ENCODE results near the gene CLDN6. TPM values are rescaled to one million over a fixed set of nuclear protein-coding genes. Genes with fewer than 3 reads are reported as not detected.

The CLDN6 gene
- total and polyA plus RNA-seq, 2 of the 13 experiments (the other 11 are each of a cell fraction or from before 2014, with no cell fraction given): 5.9 to 7.6 TPM

- TF ChIP-seq MNT (IDR thresholded peaks at IDR 0.05): no peak
- TF ChIP-seq KDM6A (CRISPR knock-in tag; IDR thresholded peaks at IDR 0.05; ENCODE audit: low read depth): no peak
- TF ChIP-seq FOSL2 (CRISPR knock-in tag; IDR thresholded peaks at IDR 0.05): peak; percentile 43; the same call in 1 of the 2 replicates
- TF ChIP-seq ZNF33B (CRISPR knock-in tag; IDR thresholded peaks at IDR 0.05): no peak
- no peak for TF ChIP-seq ZNF570 (CRISPR knock-in tag; IDR thresholded peaks at IDR 0.05; ENCODE audit: borderline replicate concordance)
- TF ChIP-seq YEATS2 (CRISPR knock-in tag; IDR thresholded peaks at IDR 0.05; ENCODE audit: borderline replicate concordance): 0 out of 2 replicates have a peak, but pooled peaks have one; percentile 31
- TF ChIP-seq HNF4A (CRISPR knock-in tag; IDR thresholded peaks at IDR 0.05): no peak
- TF ChIP-seq PRDM10 (CRISPR knock-in tag; IDR thresholded peaks at IDR 0.05; ENCODE audit: low read depth): no peak
- 0 out of 2 replicates have a peak, but pooled peaks have one; percentile 31 for TF ChIP-seq THAP11 (CRISPR knock-in tag; IDR thresholded peaks at IDR 0.05)
- no peak for TF ChIP-seq ZBTB37 (CRISPR knock-in tag; IDR thresholded peaks at IDR 0.05)
- no peak for TF ChIP-seq ZNF564 (CRISPR knock-in tag; IDR thresholded peaks at IDR 0.05)
- TF ChIP-seq ZNF687 (CRISPR knock-in tag; IDR thresholded peaks at IDR 0.05): peak; percentile 21; the same call in 1 of the 2 replicates
- no peak for TF ChIP-seq ZBTB7A (CRISPR knock-in tag; IDR thresholded peaks at IDR 0.05)
- no peak for TF ChIP-seq CCDC6 (CRISPR knock-in tag; IDR thresholded peaks at IDR 0.05)
- TF ChIP-seq PAWR (CRISPR knock-in tag; IDR thresholded peaks at IDR 0.05; ENCODE audit: borderline replicate concordance): no peak
- TF ChIP-seq MEIS2 (CRISPR knock-in tag; IDR thresholded peaks at IDR 0.05): no peak
- no peak for TF ChIP-seq CHD2 (IDR thresholded peaks at IDR 0.05; ENCODE audit: low read depth, low read length)
- TF ChIP-seq ZEB1 (IDR thresholded peaks at IDR 0.05; ENCODE audit: insufficient replicate concordance, low read depth): peak; percentile 63
- TF ChIP-seq ZNF792 (CRISPR knock-in tag; IDR thresholded peaks at IDR 0.05): peak; percentile 67; the same call in 1 of the 2 replicates
These were observed 20.3 kb upstream of the CLDN6 start (continued) for GRCh38 chr16:3038256-3038655.
